OCI-M2 (cell line): Measurements from ENCODE around the gene HAUS8.

Experiments used
- DNase-seq: peaks from one replicate; lab custom pipeline; 2025; ENCODE audit not compliant: unreplicated experiment; lab: John Stamatoyannopoulos, UW

Gene HAUS8

GRCh38 chr19:17001603-17002183 lies 73.6 kb downstream of the HAUS8 start:
- DNase-seq, result no peak
